Measurements from ENCODE around the gene LMO1.

LMO1 gene

DNA sequence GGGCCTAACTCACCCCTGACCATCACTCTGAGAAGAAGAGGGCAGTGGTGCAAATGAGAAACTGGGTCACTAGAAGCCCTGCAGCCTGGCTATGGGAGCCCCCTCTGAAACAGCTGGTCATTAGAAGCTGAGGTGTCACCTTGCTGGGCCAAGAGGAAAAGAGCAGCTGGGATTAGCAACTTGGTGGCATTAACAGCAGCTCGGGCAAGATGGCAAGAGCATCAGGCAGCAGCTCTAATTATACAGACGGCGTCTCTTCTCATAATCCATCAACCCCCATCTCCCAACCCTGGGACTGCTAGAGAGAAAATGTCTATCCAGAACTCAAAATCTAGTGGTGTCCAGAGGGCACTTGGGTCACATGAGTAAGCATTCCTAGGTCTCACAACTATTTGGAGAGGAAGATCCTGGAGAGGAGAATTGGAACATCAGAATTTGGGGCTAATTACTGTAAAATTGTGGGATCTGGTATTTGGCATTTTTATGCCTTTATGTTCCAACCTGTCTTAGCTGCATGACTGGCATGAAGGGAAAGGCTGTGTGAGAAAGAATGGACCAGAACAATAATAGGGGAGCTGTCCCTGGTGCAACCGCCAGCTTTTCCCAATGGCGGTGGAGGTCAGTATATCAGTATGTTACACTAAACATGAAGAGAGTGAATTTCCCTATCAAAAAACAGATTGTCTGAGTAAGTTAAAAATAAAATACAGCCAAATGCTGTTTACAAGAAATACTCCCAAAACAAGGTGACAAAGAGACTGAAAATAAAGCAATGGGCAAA, 7.6 kb upstream of the LMO1 start:
- Histone ChIP-seq H3K27me3 (ENCODE audit: insufficient read depth, poor library complexity, severe bottlenecking) (peaks cover 46% of the 10 kb centered on the region), H3K4me3 (replicated peaks; ENCODE audit: insufficient read depth, low read length) (no peak overlapping the region), H3K27ac (replicated peaks) (no peak overlapping the region)
- TF ChIP-seq POLR2AphosphoS5 (IDR thresholded peaks at IDR 0.05; ENCODE audit: low read depth) (no peak), CTCF (IDR thresholded peaks at IDR 0.05; ENCODE audit: insufficient read depth, low read length) (no peak), SPI1 (IDR thresholded peaks at IDR 0.05; ENCODE audit: borderline replicate concordance, low read depth) (no peak), GABPA (IDR thresholded peaks at IDR 0.05; ENCODE audit: low read depth) (no peak)
- TF ChIP-seq, protein P1, sequence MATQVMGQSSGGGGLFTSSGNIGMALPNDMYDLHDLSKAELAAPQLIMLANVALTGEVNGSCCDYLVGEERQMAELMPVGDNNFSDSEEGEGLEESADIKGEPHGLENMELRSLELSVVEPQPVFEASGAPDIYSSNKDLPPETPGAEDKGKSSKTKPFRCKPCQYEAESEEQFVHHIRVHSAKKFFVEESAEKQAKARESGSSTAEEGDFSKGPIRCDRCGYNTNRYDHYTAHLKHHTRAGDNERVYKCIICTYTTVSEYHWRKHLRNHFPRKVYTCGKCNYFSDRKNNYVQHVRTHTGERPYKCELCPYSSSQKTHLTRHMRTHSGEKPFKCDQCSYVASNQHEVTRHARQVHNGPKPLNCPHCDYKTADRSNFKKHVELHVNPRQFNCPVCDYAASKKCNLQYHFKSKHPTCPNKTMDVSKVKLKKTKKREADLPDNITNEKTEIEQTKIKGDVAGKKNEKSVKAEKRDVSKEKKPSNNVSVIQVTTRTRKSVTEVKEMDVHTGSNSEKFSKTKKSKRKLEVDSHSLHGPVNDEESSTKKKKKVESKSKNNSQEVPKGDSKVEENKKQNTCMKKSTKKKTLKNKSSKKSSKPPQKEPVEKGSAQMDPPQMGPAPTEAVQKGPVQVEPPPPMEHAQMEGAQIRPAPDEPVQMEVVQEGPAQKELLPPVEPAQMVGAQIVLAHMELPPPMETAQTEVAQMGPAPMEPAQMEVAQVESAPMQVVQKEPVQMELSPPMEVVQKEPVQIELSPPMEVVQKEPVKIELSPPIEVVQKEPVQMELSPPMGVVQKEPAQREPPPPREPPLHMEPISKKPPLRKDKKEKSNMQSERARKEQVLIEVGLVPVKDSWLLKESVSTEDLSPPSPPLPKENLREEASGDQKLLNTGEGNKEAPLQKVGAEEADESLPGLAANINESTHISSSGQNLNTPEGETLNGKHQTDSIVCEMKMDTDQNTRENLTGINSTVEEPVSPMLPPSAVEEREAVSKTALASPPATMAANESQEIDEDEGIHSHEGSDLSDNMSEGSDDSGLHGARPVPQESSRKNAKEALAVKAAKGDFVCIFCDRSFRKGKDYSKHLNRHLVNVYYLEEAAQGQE (IDR thresholded peaks at IDR 0.05; ENCODE audit: insufficient replicate concordance, low read depth): no peak
- no peak for DNase-seq (ENCODE audit: low read depth in 1 of 2, low spot score in 1 of 2)

DNA sequence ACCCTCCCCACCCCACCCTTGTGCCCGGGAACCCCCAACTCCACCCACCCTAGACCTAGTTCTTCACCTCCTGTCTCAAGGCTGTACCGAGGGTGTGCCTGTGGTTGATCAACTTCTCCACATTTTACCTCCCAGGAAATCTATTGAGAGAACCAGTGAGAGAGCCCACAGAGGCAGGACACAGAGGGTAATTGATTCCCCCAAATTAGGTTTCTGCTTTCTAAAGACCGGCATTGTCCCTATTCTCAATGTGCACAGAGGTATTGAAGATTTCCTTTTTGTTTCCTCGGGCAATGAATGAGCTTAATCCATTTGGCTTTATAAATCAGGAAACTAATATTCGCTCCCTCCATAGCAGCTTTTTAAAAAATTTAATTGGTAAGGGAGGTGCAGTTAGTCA, 6.0 kb upstream of the LMO1 start:
- no peak for DNase-seq (ENCODE audit: low read depth in 1 of 2, low spot score in 1 of 2)
- Histone ChIP-seq H3K27ac (replicated peaks) (no peak overlapping the region), H3K27me3 (ENCODE audit: insufficient read depth, poor library complexity, severe bottlenecking) (peaks cover 47% of the 10 kb centered on the region), H3K4me3 (replicated peaks; ENCODE audit: insufficient read depth, low read length) (no peak overlapping the region)
- no peak for TF ChIP-seq POLR2AphosphoS5 (IDR thresholded peaks at IDR 0.05; ENCODE audit: low read depth)
- TF ChIP-seq CTCF (IDR thresholded peaks at IDR 0.05; ENCODE audit: insufficient read depth, low read length): no peak
- TF ChIP-seq SPI1 (IDR thresholded peaks at IDR 0.05; ENCODE audit: borderline replicate concordance, low read depth): no peak

GRCh38 chr11:8268530-8269400, 5.1 kb upstream of the LMO1 start:
- no peak for DNase-seq (ENCODE audit: low read depth in 1 of 2, low spot score in 1 of 2)
- TF ChIP-seq, protein P1 (IDR thresholded peaks at IDR 0.05; ENCODE audit: insufficient replicate concordance, low read depth): no peak
- no peak for TF ChIP-seq POLR2AphosphoS5 (IDR thresholded peaks at IDR 0.05; ENCODE audit: low read depth)
- no peak for TF ChIP-seq SPI1 (IDR thresholded peaks at IDR 0.05; ENCODE audit: borderline replicate concordance, low read depth)
- TF ChIP-seq CTCF (IDR thresholded peaks at IDR 0.05; ENCODE audit: insufficient read depth, low read length): no peak
- no peak for TF ChIP-seq GABPA (IDR thresholded peaks at IDR 0.05; ENCODE audit: low read depth)

More at GRCh38 chr11:8268530-8269400, 5.1 kb upstream of the LMO1 start:
- no peak overlapping the region for H3K27ac ChIP-seq (replicated peaks)
- H3K4me3 ChIP-seq (replicated peaks; ENCODE audit: insufficient read depth, low read length): no peak overlapping the region
- peaks cover 54% of the 10 kb centered on the region for H3K27me3 ChIP-seq (ENCODE audit: insufficient read depth, poor library complexity, severe bottlenecking)

Data from HL-60 (cell line).